Motor neuron (in vitro differentiated cells): ENCODE data around the gene PDGFC. TPM values are rescaled to one million over a fixed set of nuclear protein-coding genes. Genes with fewer than 3 reads are reported as not detected.

Experiments used
- ATAC-seq, 8 experiments: fragments of 200-7000 bp; cut with Tn5 transposase; replicated peaks in 6 of 8; 2 replicates each; pipeline ENCODE4 v1.8.0; 2021; ENCODE audit warnings: mild to moderate bottlenecking in 8 of 8, moderate library complexity in 8 of 8
- H3K27ac ChIP-seq, 2 donors: fragments of 250-450 bp; sonication (Bioruptor Pico); 2 replicates each; pipeline ENCODE4 v1.9.0; 2021; ENCODE audit warnings: antibody characterized with exemption in 2 of 2, mild to moderate bottlenecking in 2 of 2, moderate library complexity in 1 of 2
- H3K4me1 ChIP-seq, 2 donors: fragments of 250-450 bp; sonication (Bioruptor Pico); replicated peaks in 1 of 2; 2 replicates each; pipeline ENCODE4 v1.6.1; 2021; ENCODE audit warnings: antibody characterized with exemption in 2 of 2, mild to moderate bottlenecking in 2 of 2, moderate library complexity in 1 of 2
- H3K4me3 ChIP-seq, 5 donors: fragments of 250-450 bp; sonication (Bioruptor Pico); 2 replicates each; pipeline ENCODE4 v1.9.0; 2021; ENCODE audit warnings: antibody characterized with exemption in 5 of 5, mild to moderate bottlenecking in 5 of 5, moderate library complexity in 4 of 5
- WGBS, 10 experiments: fragments of 450-650 bp; shearing (Covaris generic); methylation state at CpG; one replicate each; pipeline ENCODE4 v1.0.0; 2022; 5-methylcytosine and 5-hydroxymethylcytosine counted together
- in situ Hi-C, 9 experiments: fragments of 400-800 bp; cut with MboI; loops; one replicate each; pipeline ENCODE4 v1.15.0; 2021; ENCODE audit warnings: low sequenced_read_pairs in 9 of 9, low pct_unique_long_range_greater_than_20kb in 2 of 9; ENCODE audit not compliant: unreplicated experiment in 9 of 9
- total RNA-seq, 8 experiments: library from RNA; unstranded; fragments of 300-600 nt; gene quantifications; 2 replicates each; pipeline versions ENCODE4 v1.2.3 to v1.2.4, GENCODE V29; 2022

Gene PDGFC
- total RNA-seq, 8 experiments from 2014 or later: 5.4 to 43.0 (median 6.2) TPM

GRCh38 chr4:156969911-156970310 is 1.7 kb downstream of the PDGFC start:
- Histone ChIP-seq H3K4me1 (peaks cover 10 to 14% of the 10 kb centered on the region in 2 donors), H3K27ac (no peak overlapping the region), H3K4me3 (peak overlapping the region; percentile 55 to 96 (median 81))
- WGBS, 10 experiments: 0 to 6% (median 0%) methylated on average over 1 to 2 of the region's 2 CpGs; no CpG with 5 or more reads in 4 of the 10 experiments
- in situ Hi-C loops: loop anchor here in 2 of 9 experiments (10.0 to 25.0 kb wide), 3 partner anchors 75 to 483 kb away; no protein-coding TSS in a partner anchor
- no peak for ATAC-seq

GRCh38 chr4:156969101-156969500 is 2.5 kb downstream of the PDGFC start:
- in situ Hi-C loops: loop anchor here in 2 of 9 experiments (25.0 kb wide), 2 partner anchors 282 to 482 kb away; no protein-coding TSS in a partner anchor
- WGBS, 10 experiments: 0 to 100% (median 65%) methylated on average over 1 to 3 of the region's 3 CpGs
- Histone ChIP-seq H3K4me3 (peak overlapping the region; percentile 55 to 96 (median 81)), H3K4me1 (peaks cover 10 to 14% of the 10 kb centered on the region in 2 donors), H3K27ac (no peak overlapping the region)
- no peak for ATAC-seq

- 0 to 46% (median 20%) methylated on average over 1 to 2 of the region's 2 CpGs; no CpG with 5 or more reads in 3 of the 10 experiments for WGBS, 10 experiments
- peaks cover 10 to 14% of the 10 kb centered on the region in 2 donors for H3K4me1 ChIP-seq
- H3K4me3 ChIP-seq: peak overlapping the region in 4 of 5 donors; percentile 55 to 96 (median 76)
- H3K27ac ChIP-seq: no peak overlapping the region
- ATAC-seq: peak in 2 of 8 experiments; percentile 5
- in situ Hi-C loops: loop anchor here in 2 of 9 experiments (25.0 kb wide), 2 partner anchors 281 to 481 kb away; no protein-coding TSS in a partner anchor
Measured at GRCh38 chr4:156968479-156968984, 3.1 kb downstream of the PDGFC start.

GRCh38 chr4:156966836-156967235 is 4.8 kb downstream of the PDGFC start:
- in situ Hi-C loops: loop anchor here in 2 of 9 experiments (25.0 kb wide), 2 partner anchors 280 to 480 kb away; no protein-coding TSS in a partner anchor
- H3K4me1 ChIP-seq: peaks cover 17 to 18% of the 10 kb centered on the region in 2 donors
- no peak overlapping the region for H3K27ac ChIP-seq
- 86 to 100% (median 91%) methylated on average over 2 of the region's 2 CpGs; no CpG with 5 or more reads in 1 of the 10 experiments for WGBS, 10 experiments
- H3K4me3 ChIP-seq: no peak overlapping the region
- ATAC-seq: no peak

DNA sequence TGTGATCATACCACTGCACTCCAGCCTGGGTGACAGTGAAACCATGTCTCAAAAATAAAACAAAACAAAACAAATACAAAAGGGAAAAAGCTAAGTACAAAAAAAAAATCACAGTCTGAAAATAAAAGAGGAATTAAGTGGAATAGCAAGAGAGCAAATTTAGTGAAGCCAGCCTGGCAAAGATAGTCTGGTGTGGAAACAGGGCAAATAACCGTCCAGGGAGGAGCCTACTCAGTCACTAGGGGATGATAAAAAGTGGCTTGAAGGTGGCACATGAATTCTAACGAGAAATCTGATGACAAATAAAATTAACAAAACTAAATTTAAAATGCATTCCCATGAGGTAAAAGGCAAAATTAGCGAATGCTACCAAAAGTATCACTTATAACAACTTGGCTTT is 8.2 kb downstream of the PDGFC start:
- Histone ChIP-seq H3K27ac (no peak overlapping the region), H3K4me1 (peaks cover 12 to 16% of the 10 kb centered on the region in 2 donors), H3K4me3 (no peak overlapping the region)
- 52 to 100% (median 86%) methylated on average over 1 to 3 of the region's 3 CpGs for WGBS, 10 experiments
- no peak for ATAC-seq
- in situ Hi-C loops: loop anchor here in 2 of 9 experiments (25.0 kb wide), 2 partner anchors 276 to 476 kb away; no protein-coding TSS in a partner anchor

- in situ Hi-C loops: loop anchor here in 2 of 9 experiments (25.0 kb wide), 2 partner anchors 275 to 475 kb away; no protein-coding TSS in a partner anchor
- peak in 3 of 8 experiments; percentile 78 to 84 (median 83) for ATAC-seq
- WGBS, 10 experiments: 0 to 100% (median 80%) methylated on average over 1 to 3 of the region's 3 CpGs; no CpG with 5 or more reads in 1 of the 10 experiments
- no peak overlapping the region for H3K4me3 ChIP-seq
- H3K27ac ChIP-seq: no peak overlapping the region
- H3K4me1 ChIP-seq: peaks cover 8 to 15% of the 10 kb centered on the region in 2 donors
Measured at GRCh38 chr4:156962528-156962974, 9.0 kb downstream of the PDGFC start.

DNA sequence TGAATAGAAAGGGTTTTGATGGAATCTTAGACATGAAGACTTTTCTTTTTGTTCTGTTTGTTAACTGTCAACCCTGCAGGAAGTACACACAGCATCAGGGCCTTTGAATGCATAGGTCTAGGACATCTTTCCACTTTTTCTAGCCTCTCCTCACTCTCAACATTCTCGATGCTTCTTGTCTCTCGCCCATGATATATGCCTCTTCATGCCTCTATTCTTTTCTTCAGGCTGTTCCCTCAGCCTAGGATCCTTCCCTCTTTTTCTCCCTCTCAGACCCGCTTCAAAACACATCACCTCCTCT is 9.6 kb downstream of the PDGFC start:
- in situ Hi-C loops: loop anchor here in 2 of 9 experiments (25.0 kb wide), 2 partner anchors 275 to 475 kb away; no protein-coding TSS in a partner anchor
- Histone ChIP-seq H3K4me1 (peaks cover 13 to 21% of the 10 kb centered on the region in 2 donors), H3K4me3 (no peak overlapping the region), H3K27ac (no peak overlapping the region)
- peak in 6 of 8 experiments; percentile 2 to 80 (median 35) for ATAC-seq
- 32 to 100% (median 71%) methylated on average over 1 to 3 of the region's 3 CpGs for WGBS, 10 experiments

GRCh38 chr4:156961196-156962057 is 10.2 kb downstream of the PDGFC start:
- 60 to 95% (median 86%) methylated on average over 2 to 9 of the region's 9 CpGs for WGBS, 10 experiments
- ATAC-seq: peak in 5 of 8 experiments; percentile 12 to 85 (median 75)
- peaks cover 14 to 21% of the 10 kb centered on the region in 2 donors for H3K4me1 ChIP-seq
- H3K27ac ChIP-seq: no peak overlapping the region
- no peak overlapping the region for H3K4me3 ChIP-seq
- in situ Hi-C loops: loop anchor here in 2 of 9 experiments (25.0 kb wide), 2 partner anchors 274 to 474 kb away; no protein-coding TSS in a partner anchor

DNA sequence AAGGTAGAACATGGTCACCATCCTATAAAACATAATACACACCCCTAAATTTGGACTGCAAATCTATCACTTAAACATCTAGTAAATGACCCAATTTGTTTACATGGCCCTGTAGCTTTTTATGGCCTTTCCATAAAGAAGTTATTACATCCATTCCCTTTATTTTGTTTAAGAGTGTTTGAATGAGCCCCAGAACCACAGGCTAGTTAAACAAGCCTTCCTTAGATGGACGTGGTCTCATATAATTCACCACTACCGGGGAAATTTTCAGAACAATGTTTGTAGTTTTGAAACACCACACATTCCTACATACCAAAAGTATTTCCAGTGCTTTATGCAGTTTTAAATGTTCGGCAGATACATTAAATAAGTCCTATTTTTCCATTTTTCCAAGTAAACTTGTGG is 12.3 kb downstream of the PDGFC start:
- no peak for ATAC-seq
- Histone ChIP-seq H3K4me1 (peaks cover 17 to 25% of the 10 kb centered on the region in 2 donors), H3K27ac (no peak overlapping the region), H3K4me3 (no peak overlapping the region)
- WGBS, 10 experiments: 48 to 100% (median 83%) methylated on average over 1 to 3 of the region's 3 CpGs
- in situ Hi-C loops: loop anchor here in 2 of 9 experiments (25.0 kb wide), 2 partner anchors 272 to 472 kb away; no protein-coding TSS in a partner anchor

DNA sequence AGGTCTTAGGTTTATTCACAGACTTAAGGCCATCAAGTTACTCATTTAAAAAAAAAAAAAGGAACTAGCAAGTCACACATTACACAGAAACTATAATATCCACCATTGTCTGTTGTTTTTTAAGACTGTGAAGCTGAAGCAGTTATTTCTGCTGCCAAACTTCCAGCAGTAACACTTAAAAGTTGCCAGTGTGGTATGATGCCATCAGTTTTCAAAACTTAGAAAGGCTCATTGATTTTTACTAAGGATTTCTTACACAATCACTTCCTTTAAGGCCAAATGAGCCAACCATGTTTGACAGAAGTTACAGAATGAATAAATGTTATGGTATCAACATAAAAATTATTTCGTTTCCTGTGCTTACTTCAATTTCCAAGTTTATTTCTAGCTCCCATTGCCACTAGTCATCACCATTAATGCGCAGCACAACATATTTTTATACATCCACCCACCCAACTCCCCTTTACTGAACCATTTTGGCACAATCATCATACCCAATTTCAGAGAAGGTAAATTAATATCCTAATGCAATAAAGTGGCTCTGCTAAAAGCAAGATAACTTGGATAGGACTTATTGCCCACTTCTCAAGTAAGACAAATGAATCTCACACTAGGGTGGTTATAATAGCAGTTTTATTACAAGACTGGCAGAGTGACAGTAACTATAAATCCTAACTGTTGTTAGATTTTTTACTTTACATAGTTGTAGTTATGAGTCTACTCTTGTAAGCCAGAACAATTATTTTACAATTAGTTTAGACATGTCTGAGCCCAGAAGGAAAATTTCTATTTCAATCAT is 13.1 kb downstream of the PDGFC start:
- in situ Hi-C loops: loop anchor here in 2 of 9 experiments (25.0 kb wide), 2 partner anchors 271 to 471 kb away; no protein-coding TSS in a partner anchor
- ATAC-seq: no peak
- WGBS, 10 experiments: 75 to 100% (median 89%) methylated on average over 1 to 2 of the region's 2 CpGs; no CpG with 5 or more reads in 1 of the 10 experiments
- peaks cover 17 to 30% of the 10 kb centered on the region in 2 donors for H3K4me1 ChIP-seq
- H3K4me3 ChIP-seq: no peak overlapping the region
- no peak overlapping the region for H3K27ac ChIP-seq

DNA sequence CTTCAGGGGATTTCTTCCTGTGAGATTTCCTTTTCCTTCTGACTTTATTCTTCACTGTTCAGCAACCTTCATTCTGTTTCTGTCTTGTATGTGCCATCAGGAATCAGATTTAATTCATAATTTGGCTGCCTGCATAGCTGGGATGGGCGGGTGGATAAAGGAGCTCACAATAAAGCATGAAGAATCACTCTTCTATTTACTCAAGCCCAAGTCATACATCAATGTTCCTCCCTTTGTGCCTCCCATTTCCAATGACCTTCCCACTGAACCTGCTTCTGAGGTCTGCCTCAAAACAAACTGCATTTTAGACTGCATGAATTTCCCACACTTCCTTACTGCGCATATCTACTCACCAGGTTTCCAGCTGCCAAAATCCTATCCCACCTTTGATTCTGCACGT is 14.0 kb downstream of the PDGFC start:
- WGBS, 10 experiments: 31 to 100% (median 50%) methylated on average over 1 to 3 of the region's 3 CpGs
- Histone ChIP-seq H3K4me1 (peaks cover 15 to 31% of the 10 kb centered on the region in 2 donors), H3K4me3 (no peak overlapping the region), H3K27ac (no peak overlapping the region)
- ATAC-seq: peak in 6 of 8 experiments; percentile 36 to 89 (median 62)
- in situ Hi-C loops: loop anchor here in 2 of 9 experiments (25.0 kb wide), 2 partner anchors 270 to 470 kb away; no protein-coding TSS in a partner anchor

DNA sequence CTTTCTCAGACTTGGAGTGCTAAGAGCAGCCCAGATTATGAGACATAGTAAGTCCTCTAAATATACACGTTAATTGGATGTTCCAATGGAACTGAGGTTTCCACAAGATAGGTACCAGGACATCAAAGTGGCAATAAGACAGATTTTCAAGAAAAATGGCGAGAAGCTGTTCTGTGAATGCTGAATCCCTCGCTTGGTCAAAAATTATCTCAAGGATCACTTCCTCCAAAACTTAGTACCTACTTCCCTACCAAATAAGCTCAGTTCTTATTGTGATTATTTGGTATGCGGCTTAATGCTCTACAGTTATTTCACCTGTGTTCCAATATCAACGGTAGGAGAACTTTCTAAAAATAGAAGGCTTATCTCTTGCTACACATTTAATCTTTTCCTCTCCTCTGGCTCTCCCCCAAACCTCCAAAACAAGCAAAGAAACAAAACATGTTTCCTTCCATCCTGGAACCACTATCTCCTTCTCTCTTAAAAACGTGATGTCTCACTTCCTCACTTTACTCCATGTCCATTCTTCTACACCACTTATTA is 14.7 kb downstream of the PDGFC start:
- WGBS, 10 experiments: 73 to 100% (median 91%) methylated on average over 3 to 6 of the region's 6 CpGs
- peaks cover 9 to 34% of the 10 kb centered on the region in 2 donors for H3K4me1 ChIP-seq

More for the DNA sequence above, 14.7 kb downstream of the PDGFC start:
- ATAC-seq: no peak
- Histone ChIP-seq H3K4me3 (no peak overlapping the region), H3K27ac (no peak overlapping the region)
- in situ Hi-C loops: loop anchor here in 2 of 9 experiments (25.0 kb wide), 2 partner anchors 270 to 470 kb away; no protein-coding TSS in a partner anchor
